Activated naive CD4-positive, alpha-beta T cell treated with anti-CD3 and anti-CD28 coated beads for 36 hours (primary cell): ENCODE data around the gene MANF. TPM values are rescaled to one million over a fixed set of nuclear protein-coding genes. Genes with fewer than 3 reads are reported as not detected.

ENCODE experiments used
- CTCF ChIA-PET: fragments of 350-600 bp; sonication (Branson Sonifier 250); formaldehyde crosslinking; loops from one replicate; lab custom pipeline; 2021; ENCODE audit warnings: antibody characterized with exemption; lab: Charles Lee
- DNase-seq: peaks from one replicate; pipeline ENCODE4 v3.0.0-alpha.2; 2020
- H3K27ac Mint-ChIP-seq: one replicate; pipeline ENCODE4 v1.8.0; 2021; ENCODE audit warnings: mild to moderate bottlenecking, mixed read lengths
- H3K27me3 Mint-ChIP-seq: one replicate; pipeline ENCODE4 v1.8.0; 2021; ENCODE audit warnings: low read depth, mixed read lengths
- H3K36me3 Mint-ChIP-seq: one replicate; pipeline ENCODE4 v1.8.0; 2021; ENCODE audit warnings: low read depth, mixed read lengths
- H3K4me1 Mint-ChIP-seq: one replicate; pipeline ENCODE4 v1.8.0; 2021; ENCODE audit warnings: low read depth, mixed read lengths
- H3K4me3 Mint-ChIP-seq: one replicate; pipeline ENCODE4 v1.8.0; 2021; ENCODE audit warnings: mild to moderate bottlenecking, moderate library complexity, mixed read lengths
- H3K9me3 Mint-ChIP-seq: one replicate; pipeline ENCODE4 v1.8.0; 2021; ENCODE audit warnings: mixed read lengths
- intact Hi-C: fragments of 100-400 bp; cut with micrococcal nuclease; formaldehyde crosslinking; loops from one replicate; pipeline ENCODE4 v1.15.1; 2023
- total RNA-seq, 2 experiments: library from RNA; stranded (reverse); gene quantifications; one replicate each; pipeline ENCODE4 v1.2.3, GENCODE V29; 2021

MANF gene
- total RNA-seq, 2 experiments from 2014 or later = 91.7 to 108 TPM

GRCh38 chr3:51392355-51393133 is 7.5 kb downstream of the MANF start:
- intact Hi-C loops = loop anchor here (10.0 kb wide), 1 partner anchor 582 kb away; the partner anchor contains the start of genes ABHD14A and ABHD14B
- H3K4me3 Mint-ChIP-seq = peak overlapping the region; percentile 81
- H3K9me3 Mint-ChIP-seq = no peaks in the 10 kb centered on the region
- CTCF ChIA-PET = interaction anchor here (0.6 kb wide), 1 partner anchor 15 kb away, joined by 3 read pairs; no protein-coding TSS in a partner anchor
- DNase-seq = no peak
- peaks cover 44% of the 10 kb centered on the region for H3K36me3 Mint-ChIP-seq
- peak overlapping the region; percentile 66 for H3K27ac Mint-ChIP-seq
- peaks cover 73% of the 10 kb centered on the region for H3K4me1 Mint-ChIP-seq
- H3K27me3 Mint-ChIP-seq = no peaks in the 10 kb centered on the region

GRCh38 chr3:51393134-51393495 is 8.0 kb downstream of the MANF start:
- intact Hi-C loops = loop anchor here (10.0 kb wide), 1 partner anchor 582 kb away; the partner anchor contains the start of genes ABHD14A and ABHD14B
- no peaks in the 10 kb centered on the region for H3K27me3 Mint-ChIP-seq
- no peak overlapping the region for H3K4me3 Mint-ChIP-seq
- peaks cover 67% of the 10 kb centered on the region for H3K4me1 Mint-ChIP-seq
- no peak for DNase-seq
- peaks cover 39% of the 10 kb centered on the region for H3K36me3 Mint-ChIP-seq
- H3K9me3 Mint-ChIP-seq = no peaks in the 10 kb centered on the region
- CTCF ChIA-PET = interaction anchor here (0.6 kb wide), 1 partner anchor 15 kb away, joined by 3 read pairs; no protein-coding TSS in a partner anchor
- H3K27ac Mint-ChIP-seq = peak overlapping the region; percentile 66

GRCh38 chr3:51393564-51393963 is 8.5 kb downstream of the MANF start:
- no peak for DNase-seq
- H3K4me1 Mint-ChIP-seq = peaks cover 65% of the 10 kb centered on the region
- H3K36me3 Mint-ChIP-seq = peaks cover 39% of the 10 kb centered on the region
- no peak overlapping the region for H3K4me3 Mint-ChIP-seq
- H3K27ac Mint-ChIP-seq = no peak overlapping the region
- H3K9me3 Mint-ChIP-seq = no peaks in the 10 kb centered on the region
- intact Hi-C loops = loop anchor here (10.0 kb wide), 1 partner anchor 581 kb away; the partner anchor contains the start of genes ABHD14A and ABHD14B
- no peaks in the 10 kb centered on the region for H3K27me3 Mint-ChIP-seq
- CTCF ChIA-PET = interaction anchor here (0.6 kb wide), 1 partner anchor 14 kb away, joined by 3 read pairs; no protein-coding TSS in a partner anchor

- Mint-ChIP-seq H3K27me3 (no peaks in the 10 kb centered on the region), H3K27ac (peak overlapping the region; percentile 76), H3K36me3 (peaks cover 35% of the 10 kb centered on the region), H3K4me1 (peaks cover 58% of the 10 kb centered on the region), H3K9me3 (no peaks in the 10 kb centered on the region), H3K4me3 (peak overlapping the region; percentile 42)
- no peak for DNase-seq
- intact Hi-C loops = loop anchor here (10.0 kb wide), 1 partner anchor 580 kb away; the partner anchor contains the start of genes ABHD14A and ABHD14B
- CTCF ChIA-PET = no interaction called here
These were observed 9.4 kb downstream of the MANF start for GRCh38 chr3:51394541-51394940.

- H3K27ac Mint-ChIP-seq = peak overlapping the region; percentile 79
- H3K27me3 Mint-ChIP-seq = no peaks in the 10 kb centered on the region
- intact Hi-C loops = loop anchor here (10.0 kb wide), 1 partner anchor 579 kb away; the partner anchor contains the start of genes ABHD14A and ABHD14B
- DNase-seq = no peak
- H3K4me1 Mint-ChIP-seq = peaks cover 49% of the 10 kb centered on the region
- H3K4me3 Mint-ChIP-seq = no peak overlapping the region
- H3K9me3 Mint-ChIP-seq = no peaks in the 10 kb centered on the region
- peaks cover 37% of the 10 kb centered on the region for H3K36me3 Mint-ChIP-seq
- CTCF ChIA-PET = no interaction called here
These were observed 10.6 kb downstream of the MANF start for GRCh38 chr3:51395493-51396213.

- intact Hi-C loops = loop anchor here (10.0 kb wide), 1 partner anchor 578 kb away; the partner anchor contains the start of genes ABHD14A and ABHD14B
- Mint-ChIP-seq H3K4me3 (no peak overlapping the region), H3K27ac (peak overlapping the region; percentile 79), H3K4me1 (peaks cover 47% of the 10 kb centered on the region), H3K9me3 (no peaks in the 10 kb centered on the region), H3K27me3 (no peaks in the 10 kb centered on the region), H3K36me3 (peaks cover 37% of the 10 kb centered on the region)
- DNase-seq = no peak
- CTCF ChIA-PET = interaction anchor here (1.3 to 1.5 kb wide), 2 partner anchors 9 to 11 kb away, joined by 4 to 5 read pairs; no protein-coding TSS in a partner anchor
These were observed 11.3 kb downstream of the MANF start for GRCh38 chr3:51396401-51396800.

- no peak overlapping the region for H3K4me3 Mint-ChIP-seq
- no peak for DNase-seq
- H3K4me1 Mint-ChIP-seq = peaks cover 41% of the 10 kb centered on the region
- H3K9me3 Mint-ChIP-seq = no peaks in the 10 kb centered on the region
- peak overlapping the region; percentile 3 for H3K27ac Mint-ChIP-seq
- intact Hi-C loops = loop anchor here (10.0 kb wide), 1 partner anchor 577 kb away; the partner anchor contains the start of genes ABHD14A and ABHD14B
- CTCF ChIA-PET = interaction anchor here (0.5 to 1.5 kb wide), 4 partner anchors 10 to 154 kb away, joined by 3 to 5 read pairs (median 4); no protein-coding TSS in a partner anchor
- no peaks in the 10 kb centered on the region for H3K27me3 Mint-ChIP-seq
- peaks cover 32% of the 10 kb centered on the region for H3K36me3 Mint-ChIP-seq
These were observed 12.3 kb downstream of the MANF start for GRCh38 chr3:51397392-51397791.

- Mint-ChIP-seq H3K4me1 (peaks cover 28% of the 10 kb centered on the region), H3K4me3 (no peak overlapping the region), H3K27ac (peak overlapping the region; percentile 57), H3K36me3 (peaks cover 27% of the 10 kb centered on the region), H3K9me3 (no peaks in the 10 kb centered on the region), H3K27me3 (no peaks in the 10 kb centered on the region)
- DNase-seq = no peak
- CTCF ChIA-PET = interaction anchor here (0.6 to 1.1 kb wide), 2 partner anchors 78 to 271 kb away, joined by 3 read pairs; no protein-coding TSS in a partner anchor
- intact Hi-C loops = loop anchor here (10.0 kb wide), 1 partner anchor 576 kb away; the partner anchor contains the start of genes ABHD14A and ABHD14B
These were observed 13.7 kb downstream of the MANF start for GRCh38 chr3:51398595-51399310.

GRCh38 chr3:51400166-51400565 is 15.1 kb downstream of the MANF start:
- Mint-ChIP-seq H3K27ac (peak overlapping the region; percentile 11), H3K27me3 (no peaks in the 10 kb centered on the region), H3K4me3 (no peak overlapping the region), H3K4me1 (peaks cover 25% of the 10 kb centered on the region), H3K36me3 (peaks cover 19% of the 10 kb centered on the region), H3K9me3 (no peaks in the 10 kb centered on the region)
- DNase-seq = no peak
- intact Hi-C loops = no loop called here
- CTCF ChIA-PET = interaction anchor here (1.1 kb wide), 1 partner anchor 724 kb away, joined by 3 read pairs; no protein-coding TSS in a partner anchor

- Mint-ChIP-seq H3K9me3 (no peaks in the 10 kb centered on the region), H3K4me3 (no peak overlapping the region), H3K27me3 (no peaks in the 10 kb centered on the region), H3K36me3 (peaks cover 13% of the 10 kb centered on the region), H3K27ac (peak overlapping the region; percentile 3), H3K4me1 (peaks cover 20% of the 10 kb centered on the region)
- CTCF ChIA-PET = interaction anchor here (1.2 kb wide), 1 partner anchor 12 kb away, joined by 3 read pairs; no protein-coding TSS in a partner anchor
- DNase-seq = no peak
- intact Hi-C loops = no loop called here
These were observed 16.6 kb downstream of the MANF start for GRCh38 chr3:51401735-51402134.

- peaks cover 25% of the 10 kb centered on the region for H3K4me1 Mint-ChIP-seq
- intact Hi-C loops = no loop called here
- H3K27me3 Mint-ChIP-seq = no peaks in the 10 kb centered on the region
- peak overlapping the region; percentile 61 for H3K27ac Mint-ChIP-seq
- CTCF ChIA-PET = no interaction called here
- no peaks in the 10 kb centered on the region for H3K9me3 Mint-ChIP-seq
- DNase-seq = no peak
- H3K36me3 Mint-ChIP-seq = peaks cover 18% of the 10 kb centered on the region
- no peak overlapping the region for H3K4me3 Mint-ChIP-seq
These were observed 18.6 kb downstream of the MANF start for GRCh38 chr3:51403675-51404074.
